Activated naive CD8-positive, alpha-beta T cell treated with anti-CD3 and anti-CD28 coated beads, Interleukin-2, amount 10 ng/mL, durations not matched to agents 7 days and 5 days (primary cell): ENCODE measurements around the gene ARRDC4. TPM values are rescaled to one million over a fixed set of nuclear protein-coding genes. Genes with fewer than 3 reads are reported as not detected.

Experiments used
- ATAC-seq: fragments of 150-1000 bp; cut with Tn5 transposase; one replicate; pipeline ENCODE4 v1.10.0; 2021; ENCODE audit warnings: low read depth, moderate library complexity
- POLR2A ChIA-PET: fragments of 350-600 bp; sonication (Branson Sonifier 250); formaldehyde crosslinking; loops from one replicate; lab custom pipeline; 2021; ENCODE audit warnings: antibody characterized with exemption; lab: Charles Lee
- DNase-seq: peaks from one replicate; pipeline ENCODE4 v3.0.0; 2021
- H3K27ac Mint-ChIP-seq: one replicate; pipeline ENCODE4 v1.8.0; 2022; ENCODE audit warnings: mild to moderate bottlenecking, mixed read lengths
- H3K27me3 Mint-ChIP-seq: one replicate; pipeline ENCODE4 v1.8.0; 2022; ENCODE audit warnings: mild to moderate bottlenecking, moderate library complexity, mixed read lengths
- H3K36me3 Mint-ChIP-seq: one replicate; pipeline ENCODE4 v1.8.0; 2021; ENCODE audit warnings: mild to moderate bottlenecking, mixed read lengths
- H3K4me1 Mint-ChIP-seq: one replicate; pipeline ENCODE4 v1.8.0; 2021; ENCODE audit warnings: mixed read lengths
- H3K4me3 Mint-ChIP-seq: one replicate; pipeline ENCODE4 v1.8.0; 2022; ENCODE audit warnings: mild to moderate bottlenecking, moderate library complexity, mixed read lengths
- H3K9me3 Mint-ChIP-seq: one replicate; pipeline ENCODE4 v1.8.0; 2021; ENCODE audit warnings: mixed read lengths
- total RNA-seq, 2 experiments: library from RNA; stranded (reverse); gene quantifications; one replicate each; pipeline ENCODE4 v1.2.3, GENCODE V29; 2021

The ARRDC4 gene
- total RNA-seq, 2 experiments from 2014 or later = 0.94 to 1.2 TPM

- Mint-ChIP-seq H3K4me1 (no peaks in the 10 kb centered on the region), H3K9me3 (peaks cover 1% of the 10 kb centered on the region), H3K27me3 (no peaks in the 10 kb centered on the region), H3K27ac (no peak overlapping the region), H3K36me3 (no peaks in the 10 kb centered on the region), H3K4me3 (no peak overlapping the region)
- ATAC-seq (no peak), DNase-seq (no peak)
- POLR2A ChIA-PET = no interaction called here
Observed at GRCh38 chr15:97953748-97954147, 6.8 kb upstream of the ARRDC4 start.

GRCh38 chr15:97955035-97955434 is 5.5 kb upstream of the ARRDC4 start:
- Mint-ChIP-seq H3K27ac (no peak overlapping the region), H3K4me1 (peaks cover 6% of the 10 kb centered on the region), H3K4me3 (no peak overlapping the region), H3K27me3 (no peaks in the 10 kb centered on the region), H3K36me3 (no peaks in the 10 kb centered on the region), H3K9me3 (peaks cover 1% of the 10 kb centered on the region)
- no peak for DNase-seq
- POLR2A ChIA-PET = no interaction called here
- no peak for ATAC-seq

- H3K27me3 Mint-ChIP-seq = no peaks in the 10 kb centered on the region
- POLR2A ChIA-PET = no interaction called here
- peaks cover 8% of the 10 kb centered on the region for H3K4me1 Mint-ChIP-seq
- no peak for DNase-seq
- peaks cover 1% of the 10 kb centered on the region for H3K9me3 Mint-ChIP-seq
- ATAC-seq = no peak
- no peak overlapping the region for H3K27ac Mint-ChIP-seq
- no peaks in the 10 kb centered on the region for H3K36me3 Mint-ChIP-seq
- H3K4me3 Mint-ChIP-seq = no peak overlapping the region
Observed at GRCh38 chr15:97955529-97955928, 5.0 kb upstream of the ARRDC4 start.

DNA sequence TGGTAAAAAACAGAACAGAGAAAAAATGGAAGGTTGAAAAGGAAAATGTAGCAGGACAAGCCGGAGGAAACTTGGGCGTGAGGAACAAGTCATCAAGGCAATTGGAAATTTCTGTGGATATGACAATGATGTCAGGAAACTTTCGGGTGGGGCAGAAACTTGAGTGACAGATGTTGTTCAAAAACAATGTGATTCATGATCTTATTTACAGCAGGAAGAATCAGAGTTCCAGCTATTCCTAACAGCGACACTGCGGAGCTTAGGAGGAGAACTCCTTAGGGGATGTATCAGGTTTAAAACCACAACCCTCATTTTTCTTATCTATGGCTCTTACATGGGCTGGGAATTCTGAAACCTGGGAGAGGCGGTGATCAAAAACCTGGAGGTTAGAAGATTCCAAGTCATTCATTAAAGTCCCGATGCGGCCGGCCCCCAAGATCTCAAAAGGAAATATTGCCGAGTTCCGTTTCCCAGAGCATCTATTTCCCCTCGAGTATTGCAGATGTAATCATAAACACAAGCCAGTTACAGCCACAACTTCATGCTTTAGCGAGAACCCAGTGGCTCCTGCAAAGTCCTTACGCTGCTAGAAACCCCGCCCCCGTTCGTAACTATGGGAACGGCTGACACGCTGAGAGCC is 659 bp upstream of the ARRDC4 start:
- Mint-ChIP-seq H3K4me1 (peaks cover 11% of the 10 kb centered on the region), H3K27ac (peak overlapping the region; percentile 14), H3K9me3 (peaks cover 1% of the 10 kb centered on the region), H3K4me3 (peak overlapping the region; percentile 74), H3K36me3 (no peaks in the 10 kb centered on the region), H3K27me3 (peaks cover 4% of the 10 kb centered on the region)
- DNase-seq = no peak
- no peak for ATAC-seq
- POLR2A ChIA-PET = no interaction called here

DNA sequence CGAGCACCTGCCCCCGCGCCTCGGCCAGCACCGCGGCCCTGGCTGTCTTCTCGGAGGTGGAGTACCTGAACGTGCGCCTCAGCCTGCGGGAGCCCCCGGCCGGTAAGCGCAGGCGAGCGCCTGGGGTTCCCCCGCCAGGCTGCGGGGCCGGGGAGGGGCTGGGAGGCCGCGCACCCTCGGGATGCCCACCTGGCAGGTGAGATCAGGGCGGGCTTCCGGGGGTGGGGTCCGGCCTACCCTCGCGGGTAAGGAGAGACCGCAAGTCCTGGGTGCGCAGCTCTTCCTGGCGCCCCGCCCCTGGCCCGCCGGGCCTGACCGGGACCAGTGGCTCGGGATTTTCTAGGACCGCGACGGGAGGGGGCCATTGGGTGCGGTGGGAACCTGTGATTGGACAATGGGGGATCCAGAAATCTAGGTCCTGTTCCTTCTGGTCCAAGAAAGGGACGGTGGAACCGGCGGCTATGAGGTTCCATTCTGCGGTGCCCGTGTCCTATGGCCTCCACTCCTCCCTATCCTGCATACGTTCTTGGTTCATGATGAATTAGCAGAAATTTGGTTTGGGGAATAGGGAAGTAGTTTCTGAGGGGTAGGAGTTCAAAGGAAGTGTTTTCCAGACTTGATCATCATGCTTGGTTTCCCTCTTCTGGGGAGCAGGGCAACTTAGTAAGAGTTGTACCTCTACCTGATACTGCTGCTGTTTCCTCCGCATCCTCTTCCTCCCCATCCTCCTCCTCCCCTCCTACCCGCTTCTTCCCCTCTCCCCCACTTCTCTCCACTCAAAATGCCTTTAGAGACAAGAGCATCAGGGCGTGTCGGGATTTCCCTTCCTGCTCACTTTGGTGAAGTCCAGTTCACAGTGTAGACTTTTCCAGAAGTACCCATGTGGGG is 808 bp downstream of the ARRDC4 start:
- Mint-ChIP-seq H3K27me3 (peaks cover 4% of the 10 kb centered on the region), H3K9me3 (no peaks in the 10 kb centered on the region), H3K4me3 (peak overlapping the region; percentile 74), H3K27ac (peak overlapping the region; percentile 66), H3K4me1 (peaks cover 13% of the 10 kb centered on the region), H3K36me3 (no peaks in the 10 kb centered on the region)
- ATAC-seq (no peak), DNase-seq (no peak)
- POLR2A ChIA-PET = no interaction called here

DNA sequence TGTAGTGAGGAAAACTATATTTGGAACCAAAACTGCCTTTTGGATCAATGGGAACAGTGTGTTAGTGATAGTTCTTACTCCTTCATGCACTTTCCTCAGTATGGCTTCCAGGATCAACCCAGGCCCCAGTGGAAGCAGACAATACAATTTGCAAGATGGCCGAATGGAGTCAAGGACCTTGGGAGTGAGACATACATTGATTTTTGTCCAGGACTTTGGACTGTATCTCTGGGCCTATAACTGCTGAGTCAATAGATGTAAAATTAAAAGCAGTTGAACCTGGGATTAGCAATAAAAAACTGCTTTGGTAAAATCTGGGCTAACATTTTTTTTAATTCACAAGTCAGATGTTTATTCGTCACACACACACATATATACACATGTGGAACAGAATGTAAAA is 1.8 kb downstream of the ARRDC4 start:
- peaks cover 13% of the 10 kb centered on the region for H3K4me1 Mint-ChIP-seq
- ATAC-seq (no peak), DNase-seq (no peak)
- POLR2A ChIA-PET = no interaction called here
- H3K9me3 Mint-ChIP-seq = no peaks in the 10 kb centered on the region
- no peak overlapping the region for H3K4me3 Mint-ChIP-seq
- H3K27ac Mint-ChIP-seq = no peak overlapping the region
- peaks cover 4% of the 10 kb centered on the region for H3K27me3 Mint-ChIP-seq
- H3K36me3 Mint-ChIP-seq = no peaks in the 10 kb centered on the region

- Mint-ChIP-seq H3K27me3 (peaks cover 4% of the 10 kb centered on the region), H3K27ac (no peak overlapping the region), H3K4me3 (no peak overlapping the region), H3K36me3 (no peaks in the 10 kb centered on the region), H3K9me3 (no peaks in the 10 kb centered on the region), H3K4me1 (peaks cover 13% of the 10 kb centered on the region)
- ATAC-seq (no peak), DNase-seq (no peak)
- POLR2A ChIA-PET = no interaction called here
Observed at GRCh38 chr15:97963779-97964178, 3.3 kb downstream of the ARRDC4 start.

GRCh38 chr15:97966246-97966645 is 5.7 kb downstream of the ARRDC4 start:
- no peak overlapping the region for H3K4me3 Mint-ChIP-seq
- POLR2A ChIA-PET = no interaction called here
- ATAC-seq = no peak
- peaks cover 2% of the 10 kb centered on the region for H3K36me3 Mint-ChIP-seq
- no peak overlapping the region for H3K27ac Mint-ChIP-seq
- H3K4me1 Mint-ChIP-seq = peaks cover 5% of the 10 kb centered on the region
- DNase-seq = no peak
- no peaks in the 10 kb centered on the region for H3K9me3 Mint-ChIP-seq
- H3K27me3 Mint-ChIP-seq = peaks cover 4% of the 10 kb centered on the region

DNA sequence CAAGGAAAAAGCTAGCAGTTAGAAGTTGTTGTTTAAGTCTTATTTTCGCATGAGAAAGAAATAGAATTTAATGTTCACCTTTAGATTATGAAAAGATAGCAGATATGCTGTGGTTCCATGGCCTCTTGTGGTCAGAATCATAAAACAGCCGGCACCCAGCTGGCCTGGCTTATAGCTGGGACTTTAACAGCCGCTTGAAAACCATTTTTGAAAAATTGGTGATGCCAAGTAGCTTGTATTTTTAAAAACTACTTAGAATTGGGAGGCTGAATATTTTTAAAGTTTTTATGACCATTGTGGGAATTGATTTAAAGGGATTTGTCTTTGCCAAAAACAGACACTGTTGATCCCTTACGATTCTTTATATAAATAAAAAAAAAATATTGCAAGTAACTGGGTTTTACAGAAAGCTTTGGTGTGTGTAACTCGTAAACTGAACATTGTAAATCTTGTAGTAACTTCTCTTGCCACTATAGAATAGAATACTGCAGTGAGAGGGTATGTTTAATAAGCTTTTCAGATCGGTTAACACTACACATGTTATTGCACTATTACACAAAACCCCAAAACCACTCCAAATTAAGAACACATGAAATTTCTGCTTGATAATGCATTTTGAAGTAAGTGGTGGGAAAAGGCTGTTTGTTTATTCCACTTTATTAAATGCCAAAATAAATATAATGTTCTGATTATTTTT is 6.6 kb downstream of the ARRDC4 start:
- Mint-ChIP-seq H3K36me3 (peaks cover 2% of the 10 kb centered on the region), H3K27me3 (no peaks in the 10 kb centered on the region), H3K27ac (no peak overlapping the region), H3K9me3 (no peaks in the 10 kb centered on the region), H3K4me3 (no peak overlapping the region), H3K4me1 (peaks cover 1% of the 10 kb centered on the region)
- POLR2A ChIA-PET = no interaction called here
- no peak for ATAC-seq
- no peak for DNase-seq

- peaks cover 1% of the 10 kb centered on the region for H3K4me1 Mint-ChIP-seq
Observed at GRCh38 chr15:97967881-97968280, 7.4 kb downstream of the ARRDC4 start.

GRCh38 chr15:97968380-97968779 is 7.9 kb downstream of the ARRDC4 start:
- Mint-ChIP-seq H3K27ac (no peak overlapping the region), H3K36me3 (peaks cover 2% of the 10 kb centered on the region), H3K4me1 (peaks cover 1% of the 10 kb centered on the region), H3K4me3 (no peak overlapping the region), H3K9me3 (no peaks in the 10 kb centered on the region), H3K27me3 (no peaks in the 10 kb centered on the region)
- POLR2A ChIA-PET = no interaction called here
- ATAC-seq (no peak), DNase-seq (no peak)

More at GRCh38 chr15:97967881-97968280, 7.4 kb downstream of the ARRDC4 start:
- ATAC-seq (no peak), DNase-seq (no peak)
- POLR2A ChIA-PET = no interaction called here
- H3K4me3 Mint-ChIP-seq = no peak overlapping the region
- no peak overlapping the region for H3K27ac Mint-ChIP-seq
- peaks cover 2% of the 10 kb centered on the region for H3K36me3 Mint-ChIP-seq
- H3K27me3 Mint-ChIP-seq = no peaks in the 10 kb centered on the region
- H3K9me3 Mint-ChIP-seq = no peaks in the 10 kb centered on the region

DNA sequence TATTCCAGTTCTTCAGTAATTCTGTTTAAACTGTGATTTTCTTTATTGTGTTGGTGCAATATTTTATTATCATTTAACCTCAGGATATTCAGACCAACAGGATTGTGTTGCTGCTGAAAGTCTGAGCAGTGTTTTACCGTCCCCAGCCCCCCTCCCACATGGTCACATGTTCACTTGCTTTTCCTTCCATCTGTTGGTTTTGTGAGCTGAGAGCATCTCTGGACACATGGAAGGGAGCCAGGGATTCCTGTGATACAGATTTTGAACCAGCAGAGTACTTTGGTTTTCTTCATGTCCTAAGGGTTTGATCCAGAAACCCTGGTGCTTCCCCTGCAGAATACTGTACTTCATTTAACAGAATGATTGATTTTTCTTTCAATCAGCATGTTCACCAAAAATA is 11.9 kb downstream of the ARRDC4 start:
- Mint-ChIP-seq H3K27ac (no peak overlapping the region), H3K36me3 (peaks cover 2% of the 10 kb centered on the region), H3K4me3 (no peak overlapping the region), H3K4me1 (no peaks in the 10 kb centered on the region), H3K9me3 (no peaks in the 10 kb centered on the region), H3K27me3 (no peaks in the 10 kb centered on the region)
- no peak for DNase-seq
- POLR2A ChIA-PET = no interaction called here
- ATAC-seq = no peak

DNA sequence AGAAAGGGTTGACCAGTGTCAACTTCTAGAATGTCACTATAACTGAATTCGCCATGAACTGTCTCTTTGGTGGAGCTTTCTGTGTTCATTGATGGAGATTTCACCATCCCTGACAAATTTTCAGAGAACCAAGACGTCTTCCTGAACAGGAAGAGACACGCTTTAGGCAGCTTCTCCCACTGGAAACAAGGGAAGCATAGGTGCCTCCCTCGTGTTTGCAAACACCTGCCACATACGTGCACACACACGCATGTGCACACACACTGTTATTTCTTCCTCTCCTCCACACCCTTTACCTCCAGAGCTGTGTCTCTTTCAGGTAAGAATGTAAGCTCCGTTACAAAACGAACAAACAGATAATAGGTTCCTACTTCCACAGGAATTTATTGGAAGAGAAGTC is 15.6 kb downstream of the ARRDC4 start:
- no peaks in the 10 kb centered on the region for H3K9me3 Mint-ChIP-seq
- ATAC-seq (no peak), DNase-seq (no peak)
- no peaks in the 10 kb centered on the region for H3K27me3 Mint-ChIP-seq
- H3K4me3 Mint-ChIP-seq = no peak overlapping the region
- POLR2A ChIA-PET = no interaction called here
- H3K4me1 Mint-ChIP-seq = no peaks in the 10 kb centered on the region
- H3K36me3 Mint-ChIP-seq = peaks cover under 1% of the 10 kb centered on the region
- H3K27ac Mint-ChIP-seq = no peak overlapping the region
